ENCODE measurements around the gene ELP2. TPM values are rescaled to one million over a fixed set of nuclear protein-coding genes. Genes with fewer than 3 reads are reported as not detected.
A peak's percentile ranks its signal among the peaks of the same experiment; 100 is the strongest.

The ELP2 gene
- total and polyA plus RNA-seq, 2 of the 8 experiments (the other 6 are each of a cell fraction or from before 2014, with no cell fraction given) = 55.8 to 165 TPM

GRCh38 chr18:36185157-36185556, 55.5 kb downstream of the ELP2 start:
- CTCF ChIA-PET (ENCODE audit: partially characterized antibody) = interaction anchor here (1.0 to 6.7 kb wide), 2 partner anchors 86 to 99 kb away, joined by 3 to 35 read pairs; no protein-coding TSS in a partner anchor
- H2AK5ac ChIP-seq (ENCODE audit: low read depth, low read length) = 0 out of 2 replicates have a peak overlapping the region, but pooled peaks have one; percentile 4
- H3K4me1 ChIP-seq (replicated peaks in 1 of 4; ENCODE audit: control insufficient read depth in 3 of 4, insufficient read depth in 4 of 4, low read length in 3 of 4) = peaks cover 3 to 13% (median 8%) of the 10 kb centered on the region in 4 experiments
- H3K18ac ChIP-seq (ENCODE audit: extremely low read depth, low read length) = no peak overlapping the region
- H3K4me3 ChIP-seq (ENCODE audit: extremely low read depth in 1 of 4, insufficient read depth in 2 of 4, low read depth in 3 of 4, low read length in 4 of 4) = no peak overlapping the region
- POLR2A ChIA-PET (ENCODE audit: partially characterized antibody) = interaction anchor here (0.5 to 6.6 kb wide), 6 partner anchors 10 to 533 kb away, joined by 3 to 56 read pairs (median 4); no protein-coding TSS in a partner anchor
- H3K79me1 ChIP-seq (ENCODE audit: low read depth, low read length) = no peaks in the 10 kb centered on the region
- no peaks in the 10 kb centered on the region for H3K36me3 ChIP-seq (ENCODE audit: control insufficient read depth in 2 of 4, insufficient read depth in 4 of 4, low read length in 3 of 4)
- H3K14ac ChIP-seq (ENCODE audit: insufficient read length) = no peak overlapping the region
- H3K9ac ChIP-seq (replicated peaks in 1 of 4; ENCODE audit: extremely low read depth in 1 of 4, low read depth in 3 of 4, low read length in 3 of 4) = no peak overlapping the region
- H2BK20ac ChIP-seq (ENCODE audit: low read length) = no peak overlapping the region
- H4K91ac ChIP-seq (replicated peaks; ENCODE audit: insufficient read length, low read length) = no peak overlapping the region
- H3K27me3 ChIP-seq (replicated peaks in 1 of 4; ENCODE audit: control insufficient read depth in 3 of 4, extremely low read depth in 1 of 4, insufficient read depth in 3 of 4, low read length in 3 of 4) = peaks cover 0 to 39% (median 27%) of the 10 kb centered on the region in 4 experiments; a peak in 6 of 7 replicates
- H3K79me2 ChIP-seq (ENCODE audit: control insufficient read depth in 1 of 2, insufficient read depth in 2 of 2, low read length in 2 of 2) = peaks cover 0 to 11% of the 10 kb centered on the region in 2 experiments; a peak in 1 of 4 replicates
- peaks cover 15% of the 10 kb centered on the region; the same call in 1 of the 2 replicates for H3K23me2 ChIP-seq (ENCODE audit: low read depth, low read length)
- H3K4me2 ChIP-seq (ENCODE audit: insufficient read depth in 1 of 2, low read depth in 2 of 2, low read length in 2 of 2) = no peak overlapping the region; a peak in 1 of 4 replicates
- TF ChIP-seq KDM1A (IDR thresholded peaks at IDR 0.05; ENCODE audit: borderline replicate concordance, low read length) = no peak
- no peak for TF ChIP-seq CHD1 (IDR thresholded peaks at IDR 0.05; ENCODE audit: low read depth, low read length)
- no peak for TF ChIP-seq JUN (IDR thresholded peaks at IDR 0.05; ENCODE audit: low read depth, low read length)
- TF ChIP-seq FOSL1 (IDR thresholded peaks at IDR 0.05; ENCODE audit: insufficient read depth, low read depth, low read length) = no peak
- no peak overlapping the region for H2BK5ac ChIP-seq (ENCODE audit: low read depth, low read length)
- no peak overlapping the region for H3K56ac ChIP-seq (replicated peaks; ENCODE audit: insufficient read length, low read depth, low read length)
- WGBS, 2 experiments (ENCODE audit: extremely low coverage in 1 of 2, insufficient coverage in 1 of 2, insufficient read length in 1 of 2, insufficient replicate concordance in 2 of 2, low coverage in 1 of 2, low lambda C conversion rate in 2 of 2, missing lambda C conversion rate in 1 of 2) = 77% methylated on average over 3 of the region's 3 CpGs; no CpG with 5 or more reads in 1 of the 2 experiments
- H3K27ac ChIP-seq (ENCODE audit: low read depth, low read length) = no peak overlapping the region
- H4K5ac ChIP-seq (ENCODE audit: insufficient read length, low read depth, low read length) = no peak overlapping the region
- FAIRE-seq (no peak), DNase-seq (ENCODE audit: low read depth in 1 of 2, low spot score in 2 of 2) (no peak)
- no peak overlapping the region for H2BK15ac ChIP-seq (ENCODE audit: low read length)
- H2BK120ac ChIP-seq (replicated peaks; ENCODE audit: low read depth, low read length) = no peak overlapping the region
- no peaks in the 10 kb centered on the region for H3K9me3 ChIP-seq (ENCODE audit: insufficient read depth in 2 of 2, low read depth in 1 of 2, low read length in 1 of 2)
- H4K8ac ChIP-seq (ENCODE audit: extremely low read depth, insufficient read depth, low read length) = no peak overlapping the region
- H3K23ac ChIP-seq (ENCODE audit: insufficient read length) = no peak overlapping the region
- no peak overlapping the region for H2BK12ac ChIP-seq (ENCODE audit: low read depth, low read length)
- no peak overlapping the region for H2AFZ ChIP-seq (ENCODE audit: low read length)
- no peak overlapping the region for H3K4ac ChIP-seq (replicated peaks; ENCODE audit: insufficient read length, low read depth, low read length)
- peaks cover 0 to 2% of the 10 kb centered on the region in 2 experiments for H4K20me1 ChIP-seq (replicated peaks in 1 of 2; ENCODE audit: control insufficient read depth in 1 of 2, insufficient read depth in 2 of 2, low read length in 2 of 2)
